ENCODE measurements around the gene FAM162A. TPM values are rescaled to one million over a fixed set of nuclear protein-coding genes. Genes with fewer than 3 reads are reported as not detected.
"Not testable (repeated sequence)": the region's sequence is repeated elsewhere in the genome, so short reads cannot be mapped to it uniquely, and the experiment has no call there.

Gene FAM162A
- total RNA-seq, 1 donor from 2014 or later = 147 TPM

DNA sequence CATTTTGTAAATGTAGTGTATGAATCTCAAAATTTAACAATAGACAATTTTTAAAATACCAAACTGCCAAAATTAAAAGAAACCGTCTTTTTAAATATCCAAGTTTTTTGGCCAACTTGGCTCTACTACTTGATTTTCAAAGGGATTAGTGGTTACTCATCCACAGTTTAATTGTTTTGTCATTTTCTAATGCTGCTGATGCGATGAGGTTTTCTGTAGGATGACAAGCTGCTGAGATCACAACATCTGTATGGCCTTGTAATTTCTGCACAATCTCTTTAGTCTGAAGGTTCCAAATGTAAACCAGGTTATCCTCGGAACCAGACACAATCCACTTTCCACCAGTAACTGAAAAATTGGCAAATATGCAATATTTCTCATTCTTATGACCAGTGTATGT is 30.4 kb downstream of the FAM162A start:
- intact Hi-C loops (cut with micrococcal nuclease) = no loop called here
- ATAC-seq (no peak), DNase-seq (no peak)

- intact Hi-C loops (cut with micrococcal nuclease) = no loop called here
- DNase-seq (no peak), ATAC-seq (peak; percentile 29)
Measured at GRCh38 chr3:122415104-122415744, 31.2 kb downstream of the FAM162A start.

DNA sequence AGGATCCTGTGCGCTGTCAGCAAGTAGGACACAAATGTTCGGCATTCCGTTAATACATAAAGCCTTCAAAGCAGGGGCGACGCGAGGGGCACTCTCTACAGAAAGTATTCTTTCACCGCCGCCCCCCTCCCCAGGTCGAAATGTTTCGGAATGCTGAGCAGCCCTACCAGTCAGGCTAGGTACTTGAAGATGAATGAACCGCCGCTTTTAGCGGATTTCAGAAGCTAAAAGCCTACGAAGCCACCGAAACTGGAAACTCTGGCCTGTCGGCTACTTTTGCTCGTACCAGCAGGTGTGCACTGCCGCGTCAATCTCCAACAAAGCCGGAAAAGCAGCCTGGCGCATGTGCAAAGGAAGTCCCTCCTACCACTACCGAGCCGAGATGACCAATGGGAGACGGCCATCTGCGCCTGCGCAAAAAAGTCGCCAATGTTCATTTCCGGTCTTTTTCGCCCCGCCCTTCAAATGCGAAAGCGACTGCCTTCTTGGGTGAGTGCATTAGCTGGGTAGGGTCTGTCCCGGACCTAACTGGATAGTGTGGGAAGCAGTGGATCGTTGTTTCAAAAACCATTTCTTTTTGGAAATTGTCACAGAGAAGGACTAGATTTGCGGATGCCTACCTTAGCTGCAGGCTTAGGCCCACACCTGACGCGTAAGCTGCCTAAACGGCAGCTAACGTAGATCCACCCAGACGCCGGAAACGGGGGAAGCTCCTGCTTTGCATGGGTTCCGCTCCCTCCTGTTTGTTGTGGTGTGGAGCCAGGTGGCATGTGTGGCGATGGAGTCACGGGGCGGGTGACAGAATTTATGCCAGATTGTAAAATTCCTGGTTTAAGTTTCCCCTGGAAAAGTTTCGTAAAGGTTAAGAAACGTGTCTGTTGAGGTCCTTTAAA is 32.0 kb downstream of the FAM162A start, which contains the start of gene WDR5B:
Gene WDR5B (minus strand): TSS at position 301 of the 893 bp plus-strand sequence. CDS start 534 bp downstream, outside the sequence.
- ATAC-seq (peak; percentile 97), DNase-seq (peak; percentile 97)
- intact Hi-C loops (cut with micrococcal nuclease) = no loop called here

GRCh38 chr3:122416966-122417365 is 33.0 kb downstream of the FAM162A start:
- intact Hi-C loops (cut with micrococcal nuclease) = no loop called here
- DNase-seq = no peak
- ATAC-seq = no peak

- intact Hi-C loops (cut with micrococcal nuclease) = no loop called here
- ATAC-seq (no peak), DNase-seq (no peak)
Measured at GRCh38 chr3:122421101-122421500, 37.1 kb downstream of the FAM162A start.

- no peak for DNase-seq
- intact Hi-C loops (cut with micrococcal nuclease) = no loop called here
- no peak for ATAC-seq
Measured at GRCh38 chr3:122421836-122422235, 37.9 kb downstream of the FAM162A start.

DNA sequence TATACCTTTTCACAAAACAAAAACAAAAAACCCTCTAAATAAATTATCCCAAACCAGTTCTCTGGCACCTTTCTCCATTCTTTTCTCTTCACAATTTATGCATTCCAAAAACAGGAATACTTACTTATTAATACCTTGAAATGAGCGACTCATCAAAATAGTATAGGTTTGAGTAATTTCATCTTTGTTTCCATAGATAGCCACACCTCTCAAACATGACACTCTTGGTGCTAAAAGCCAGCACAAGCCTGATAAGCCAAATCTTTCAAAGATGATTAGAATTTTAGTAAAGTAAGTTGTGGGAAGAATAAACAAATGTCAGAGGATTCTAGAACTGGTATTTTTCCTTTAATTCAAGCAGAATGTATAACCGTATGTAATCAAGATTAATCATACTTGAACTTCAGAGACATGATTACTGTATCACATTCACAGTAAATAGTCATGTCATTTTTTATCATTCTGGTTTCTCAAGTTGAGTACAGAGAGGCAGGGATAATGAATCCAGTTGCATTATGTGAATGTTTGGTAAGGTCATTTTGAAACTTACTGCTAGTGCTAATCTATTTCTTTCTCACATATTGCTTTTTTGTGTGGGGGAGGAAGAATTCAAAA is 44.0 kb downstream of the FAM162A start:
- intact Hi-C loops (cut with micrococcal nuclease) = no loop called here
- DNase-seq (no peak), ATAC-seq (no peak)

GRCh38 chr3:122430371-122430770 is 46.4 kb downstream of the FAM162A start:
- ATAC-seq (no peak), DNase-seq (no peak)
- intact Hi-C loops (cut with micrococcal nuclease) = no loop called here

- ATAC-seq (no peak), DNase-seq (no peak)
- intact Hi-C loops (cut with micrococcal nuclease) = no loop called here
Measured at GRCh38 chr3:122435950-122436349, 52.0 kb downstream of the FAM162A start.

- ATAC-seq (no peak), DNase-seq (no peak)
- intact Hi-C loops (cut with micrococcal nuclease) = no loop called here
Measured at GRCh38 chr3:122443090-122443489, 59.1 kb downstream of the FAM162A start.

DNA sequence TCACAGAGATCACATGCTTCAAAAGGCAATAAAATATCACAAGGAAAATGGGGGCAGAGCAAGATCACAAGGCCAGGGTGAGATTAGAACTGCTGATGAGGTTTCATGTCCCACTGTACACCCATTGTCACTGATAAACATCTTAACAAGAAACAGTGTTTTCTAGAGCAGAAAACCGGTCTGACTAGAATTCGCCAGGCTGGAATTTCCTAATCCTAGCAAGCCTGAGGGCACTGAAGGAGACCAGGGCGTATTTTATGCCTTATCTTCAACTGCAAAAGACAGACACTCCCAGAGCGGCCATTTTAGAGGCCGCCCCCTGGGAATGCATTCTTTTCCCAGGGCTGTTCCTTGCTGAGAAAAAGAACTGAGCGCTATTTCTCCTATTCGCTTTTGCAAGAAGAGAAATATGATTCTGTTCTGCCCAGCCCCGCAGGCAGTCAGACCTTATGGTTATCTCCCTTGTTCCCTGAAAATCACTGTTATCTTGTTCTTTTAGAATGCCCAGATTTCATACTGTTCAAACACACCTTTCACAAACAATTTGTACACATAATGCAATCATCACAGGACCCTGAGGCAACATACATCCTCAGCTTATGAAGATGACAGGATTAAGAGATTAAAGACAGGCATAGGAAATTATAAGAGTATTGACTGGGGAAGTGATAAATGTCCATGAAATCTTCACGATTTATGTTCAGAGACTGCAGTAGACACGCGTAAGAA is 59.9 kb downstream of the FAM162A start:
- DNase-seq; ATAC-seq; intact Hi-C loops (cut with micrococcal nuclease): not testable (repeated sequence)

DNA sequence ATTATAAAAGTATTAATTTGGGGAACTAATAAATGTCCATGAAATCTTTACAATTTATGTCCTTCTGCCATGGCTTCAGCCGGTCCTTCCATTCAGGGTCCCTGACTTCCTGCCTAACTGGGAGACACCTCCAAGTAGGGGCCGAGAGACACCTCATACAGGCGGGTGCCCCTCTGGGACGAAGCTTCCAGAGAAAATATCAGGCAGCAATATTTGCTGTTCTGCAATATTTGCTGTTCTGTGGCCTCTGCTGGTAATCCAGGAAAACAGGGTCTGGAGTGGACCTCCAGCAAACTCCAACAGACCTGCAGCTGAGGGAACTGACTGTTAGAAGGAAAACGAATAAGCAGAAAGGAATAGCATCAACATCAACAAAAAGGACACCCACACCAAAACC is 60.5 kb downstream of the FAM162A start:
- intact Hi-C loops (cut with micrococcal nuclease); DNase-seq; ATAC-seq: not testable (repeated sequence)

- ATAC-seq; intact Hi-C loops (cut with micrococcal nuclease); DNase-seq: not testable (repeated sequence)
Measured at GRCh38 chr3:122448218-122448617, 64.2 kb downstream of the FAM162A start.

DNA sequence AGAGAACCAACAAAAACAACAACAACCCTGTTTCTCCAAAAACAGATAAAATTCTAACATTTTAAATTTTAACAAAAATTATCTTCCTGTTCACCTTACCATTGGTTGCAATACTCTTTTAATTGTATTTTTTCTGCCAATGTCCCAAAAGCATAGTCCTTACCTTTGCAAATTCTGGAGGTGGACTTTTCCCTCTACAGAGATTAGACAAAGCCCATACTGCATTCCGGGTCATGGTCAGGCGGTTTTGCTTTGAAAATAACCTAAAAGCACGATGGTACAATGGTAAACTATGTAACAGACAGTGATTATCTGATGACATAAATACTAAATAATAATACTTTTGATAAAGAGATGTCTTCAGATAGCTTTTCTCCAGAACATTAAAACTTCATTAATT is 67.4 kb downstream of the FAM162A start:
- ATAC-seq = no peak
- intact Hi-C loops (cut with micrococcal nuclease) = no loop called here
- no peak for DNase-seq

- ATAC-seq (no peak), DNase-seq (no peak)
- intact Hi-C loops (cut with micrococcal nuclease) = no loop called here
Measured at GRCh38 chr3:122456074-122456473, 72.1 kb downstream of the FAM162A start.

- DNase-seq (no peak), ATAC-seq (no peak)
- intact Hi-C loops (cut with micrococcal nuclease) = no loop called here
Measured at GRCh38 chr3:122457706-122458105, 73.7 kb downstream of the FAM162A start.

DNA sequence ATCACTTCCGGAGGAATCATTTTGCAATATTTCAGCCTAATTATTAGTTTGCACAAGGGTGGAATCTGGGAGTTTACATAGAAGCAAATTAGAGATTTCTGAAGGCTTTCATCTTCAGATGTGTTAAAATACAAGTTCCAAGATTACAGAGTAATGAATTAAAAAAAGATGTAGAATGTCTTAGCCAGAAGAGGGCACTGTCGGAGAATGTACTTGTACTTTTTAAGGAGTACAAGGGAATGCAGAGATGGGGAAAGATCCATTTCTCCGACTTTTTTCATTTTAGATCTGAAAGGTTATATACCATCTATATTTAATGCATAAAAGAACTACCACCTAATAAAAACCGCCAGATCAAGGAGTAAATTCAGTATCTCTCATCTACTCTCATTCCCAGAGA is 75.0 kb downstream of the FAM162A start:
- DNase-seq (no peak), ATAC-seq (no peak)
- intact Hi-C loops (cut with micrococcal nuclease) = no loop called here

DNA sequence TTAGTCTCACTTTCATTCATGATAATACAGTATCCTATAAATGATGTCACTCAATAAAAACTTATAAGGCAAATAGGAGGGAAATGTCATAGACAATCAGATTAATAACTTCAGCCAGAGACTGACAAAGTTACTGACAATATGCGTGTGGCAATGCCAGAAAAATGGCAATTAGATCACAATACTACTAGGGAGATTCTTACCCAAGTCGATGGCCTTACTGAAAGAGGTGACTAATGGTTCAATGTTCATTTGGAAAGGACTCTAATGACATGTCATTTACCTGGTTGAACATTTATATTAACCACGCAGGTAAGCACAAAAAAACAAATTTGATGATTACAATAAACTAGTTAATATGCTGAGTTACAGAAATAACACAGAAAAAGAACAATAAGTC is 77.8 kb downstream of the FAM162A start:
- no peak for ATAC-seq
- no peak for DNase-seq
- intact Hi-C loops (cut with micrococcal nuclease) = no loop called here

All from left ventricle myocardium superior (tissue), 1 donor.